A673 (cell line): ENCODE measurements around the gene PSMC4. TPM values are rescaled to one million over a fixed set of nuclear protein-coding genes. Genes with fewer than 3 reads are reported as not detected.

Experiments used
- BruUV-seq: library from RNA; stranded (reverse); fragments of 400-500 nt; replicated peaks from 2 replicates; lab custom pipeline; 2021; lab: Mats Ljungman, UMichigan
- CTCF ChIA-PET: fragments of 300-600 bp; sonication (Branson Sonifier 250); formaldehyde crosslinking; loops from one replicate; lab custom pipeline; 2022; ENCODE audit warnings: antibody characterized with exemption; lab: Charles Lee
- POLR2A ChIA-PET: fragments of 300-600 bp; sonication (Branson Sonifier 250); formaldehyde crosslinking; loops from one replicate; lab custom pipeline; 2022; ENCODE audit warnings: antibody characterized with exemption; ENCODE audit not compliant: low non-redundant PET; lab: Charles Lee
- DNase-seq: peaks from one replicate; pipeline ENCODE4 v3.0.0-alpha.2; 2015; ENCODE audit warnings: low spot score
- H3K27ac ChIP-seq: fragments of 200-600 bp; sonication (generic); 2 replicates; pipeline ENCODE4 v1.5.1; 2016; ENCODE audit warnings: mixed run types, low read depth, mild to moderate bottlenecking, mixed read lengths, antibody characterized with exemption, low read length; ENCODE audit not compliant: poor library complexity, severe bottlenecking
- H3K27me3 ChIP-seq: fragments of 200-600 bp; sonication (generic); replicated peaks from 2 replicates; pipeline ENCODE4 v1.6.1; 2017; ENCODE audit warnings: mixed run types, low read depth, mild to moderate bottlenecking, mixed read lengths, antibody characterized with exemption, low read length; ENCODE audit not compliant: insufficient read depth, poor library complexity
- H3K36me3 ChIP-seq: fragments of 200-600 bp; sonication (generic); 2 replicates; pipeline ENCODE4 v1.6.1; 2016; ENCODE audit warnings: mixed run types, mild to moderate bottlenecking, mixed read lengths, antibody characterized with exemption, low read length; ENCODE audit not compliant: insufficient read depth, poor library complexity, severe bottlenecking
- H3K4me1 ChIP-seq: fragments of 200-600 bp; sonication (generic); 2 replicates; pipeline ENCODE4 v1.6.1; 2017; ENCODE audit warnings: mixed run types, mild to moderate bottlenecking, mixed read lengths, antibody characterized with exemption, low read length; ENCODE audit not compliant: insufficient read depth, poor library complexity, severe bottlenecking
- H3K4me3 ChIP-seq: fragments of 200-600 bp; sonication (generic); 2 replicates; pipeline ENCODE4 v1.5.1; 2016; ENCODE audit warnings: low read depth, mixed run types, mild to moderate bottlenecking, mixed read lengths, low read length; ENCODE audit not compliant: poor library complexity, severe bottlenecking
- H3K9me3 ChIP-seq: fragments of 200-600 bp; sonication (generic); 2 replicates; pipeline ENCODE4 v1.6.1; 2016; ENCODE audit warnings: mixed run types, low read depth, mild to moderate bottlenecking, mixed read lengths, antibody characterized with exemption, low read length; ENCODE audit not compliant: poor library complexity, severe bottlenecking
- CTCF ChIP-seq: fragments of 300-800, 200-600 bp; sonication (generic); conservative IDR thresholded peaks from 2 replicates; pipeline ENCODE4 v1.5.1; 2017; ENCODE audit warnings: low read depth, mild to moderate bottlenecking, antibody characterized with exemption, low read length, moderate library complexity, mixed read lengths
- EZH2 ChIP-seq: fragments of 200-600 bp; sonication (generic); IDR thresholded peaks from 2 replicates; pipeline ENCODE4 v1.6.1; 2017; ENCODE audit warnings: borderline replicate concordance, low read depth, mild to moderate bottlenecking, mixed read lengths, antibody characterized with exemption, low read length; ENCODE audit not compliant: poor library complexity, severe bottlenecking
- intact Hi-C: fragments of 100-400 bp; cut with micrococcal nuclease; formaldehyde crosslinking; loops from one replicate; pipeline ENCODE4 v1.10.0; 2022; ENCODE audit not compliant: unreplicated experiment
- total RNA-seq: library from RNA; stranded (reverse); gene quantifications from 2 replicates; pipeline ENCODE4 v1.2.3, GENCODE V29; 2021

Gene PSMC4
- total RNA-seq, 1 experiment from 2014 or later: 291 TPM

- H3K4me1 ChIP-seq: no peaks in the 10 kb centered on the region
- CTCF ChIA-PET: no interaction called here
- peaks cover 4% of the 10 kb centered on the region for H3K36me3 ChIP-seq
- no TSS peak for BruUV-seq
- no peaks in the 10 kb centered on the region for H3K9me3 ChIP-seq
- DNase-seq: no peak
- no peak overlapping the region for H3K4me3 ChIP-seq
- no peaks in the 10 kb centered on the region for H3K27me3 ChIP-seq
- intact Hi-C loops: no loop called here
- TF ChIP-seq EZH2 (no peak), CTCF (no peak)
- POLR2A ChIA-PET: no interaction called here
- no peak overlapping the region for H3K27ac ChIP-seq
Measured at GRCh38 chr19:40006273-40006691, 35.3 kb downstream of the PSMC4 start.

DNA sequence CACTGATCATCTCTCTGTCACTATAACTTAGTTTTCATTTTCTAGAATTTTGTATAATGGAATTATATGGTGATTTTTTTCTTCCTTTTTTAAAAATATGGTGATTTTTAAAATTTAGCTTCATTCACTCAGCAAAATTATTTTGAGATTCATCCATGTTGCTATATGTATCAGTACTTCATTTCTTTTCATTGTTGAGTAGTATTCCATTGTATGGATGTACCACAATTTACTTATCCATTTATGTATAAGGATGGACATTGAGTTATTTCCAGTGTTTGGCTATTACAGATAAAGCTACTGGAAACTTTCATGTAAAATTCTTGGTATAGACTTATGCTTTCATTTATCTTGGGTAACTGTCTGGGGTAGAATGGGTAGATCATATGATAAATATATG, 38.7 kb downstream of the PSMC4 start:
- H3K4me1 ChIP-seq: no peaks in the 10 kb centered on the region
- peaks cover 24% of the 10 kb centered on the region for H3K9me3 ChIP-seq
- TF ChIP-seq CTCF (no peak), EZH2 (no peak)
- H3K36me3 ChIP-seq: peaks cover 15% of the 10 kb centered on the region
- no peak overlapping the region for H3K27ac ChIP-seq
- BruUV-seq: no TSS peak
- ChIA-PET POLR2A (no interaction called here), CTCF (no interaction called here)
- intact Hi-C loops: no loop called here
- no peak overlapping the region for H3K4me3 ChIP-seq
- no peaks in the 10 kb centered on the region for H3K27me3 ChIP-seq
- DNase-seq: no peak

- no peak overlapping the region for H3K27ac ChIP-seq
- ChIA-PET POLR2A (no interaction called here), CTCF (no interaction called here)
- TF ChIP-seq EZH2: no peak
- TF ChIP-seq CTCF: no peak
- intact Hi-C loops: no loop called here
- H3K4me1 ChIP-seq: no peaks in the 10 kb centered on the region
- no peak overlapping the region for H3K4me3 ChIP-seq
- no TSS peak for BruUV-seq
- no peak for DNase-seq
- H3K9me3 ChIP-seq: peaks cover 62% of the 10 kb centered on the region
- H3K36me3 ChIP-seq: peaks cover 11% of the 10 kb centered on the region
- H3K27me3 ChIP-seq: no peaks in the 10 kb centered on the region
Measured at GRCh38 chr19:40013991-40014390, 43.0 kb downstream of the PSMC4 start.
